Kidney (tissue), 14 donors: ENCODE results near the gene WSCD2. TPM values are rescaled to one million over a fixed set of nuclear protein-coding genes. Genes with fewer than 3 reads are reported as not detected.

ENCODE experiments used
- DNase-seq, 5 donors: peaks; one replicate each; pipeline ENCODE4 v3.0.0-alpha.2; 2013 to 2020
- FAIRE-seq: peaks from 2 replicates; lab custom pipeline; 2012; peaks lifted over from hg19 to GRCh38; lab: Jason Lieb, UNC
- H3K27ac ChIP-seq, 2 donors: one replicate each; pipeline ENCODE4 v1.7.0; 2013; ENCODE audit warnings: low read depth in 2 of 2, low read length in 2 of 2, inconsistent platforms in 1 of 2
- H3K27me3 ChIP-seq: one replicate; pipeline ENCODE4 v1.7.1; 2013; ENCODE audit warnings: low read length, inconsistent platforms; ENCODE audit not compliant: control insufficient read depth, insufficient read depth
- H3K36me3 ChIP-seq, 3 donors: one replicate each; pipeline versions ENCODE4 v1.7.0 to v1.7.1; 2013; ENCODE audit warnings: low read length in 3 of 3, control low read depth in 1 of 3, inconsistent platforms in 1 of 3; ENCODE audit not compliant: insufficient read depth in 3 of 3, control insufficient read depth in 2 of 3
- H3K4me1 ChIP-seq, 3 donors: one replicate each; pipeline versions ENCODE4 v1.7.0 to v1.7.1; 2013; ENCODE audit warnings: low read length in 3 of 3, inconsistent platforms in 1 of 3, low read depth in 1 of 3; ENCODE audit not compliant: control insufficient read depth in 2 of 3, insufficient read depth in 2 of 3
- H3K4me3 ChIP-seq, 3 donors: one replicate each; pipeline versions ENCODE4 v1.7.0 to v1.8.1; 2013; ENCODE audit warnings: low read length in 3 of 3, control low read depth in 1 of 3, inconsistent platforms in 1 of 3
- H3K9ac ChIP-seq, 3 donors: one replicate each; pipeline versions ENCODE4 v1.7.0 to v1.7.1; 2013; ENCODE audit warnings: low read length in 3 of 3, control low read depth in 1 of 3, inconsistent platforms in 1 of 3
- H3K9me3 ChIP-seq, 3 donors: one replicate each; pipeline versions ENCODE4 v1.7.0 to v1.7.1; 2013; ENCODE audit warnings: low read length in 3 of 3, control low read depth in 1 of 3, inconsistent platforms in 1 of 3; ENCODE audit not compliant: control insufficient read depth in 2 of 3, insufficient read depth in 1 of 3
- CTCF ChIP-seq: IDR thresholded peaks from 3 replicates; pipeline ENCODE4 v1.5.1; 2012; ENCODE audit warnings: mild to moderate bottlenecking, moderate library complexity, borderline replicate concordance; ENCODE audit not compliant: insufficient read depth; ENCODE audit errors: extremely low read depth
- intact Hi-C: fragments of 100-400 bp; cut with DNase I; formaldehyde crosslinking; loops from one replicate; pipeline ENCODE4 v1.11.1; 2022
- polyA plus RNA-seq: library from polyadenylated mRNA; stranded (reverse); fragments of 350-450 nt; fragmentation: Illumina TruSeq; extraction: RNeasy Lipid Tissue Mini Kit (QIAGEN cat#74804); gene quantifications from one replicate; pipeline ENCODE4 v1.2.3, GENCODE V29; 2014; ENCODE audit warnings: low read depth, low replicate concordance; ENCODE audit not compliant: insufficient read depth
- total RNA-seq: library from RNA; stranded (reverse); fragmentation: NEBNext Ultra II Directional; extraction: Animal tissue kit (Norgen Biotek cat#: 25700); gene quantifications from one replicate; pipeline ENCODE4 v1.2.1, GENCODE V29; 2021
- donor health status: control.
- donor health status: control.
- donor health status: control.
- donor health status: control.
- donor health status: control.
- donor health status: DM: yes; HTN: yes; CAD: no.
- donor health status: Normal renal cell carcinoma (clear cell type).

WSCD2 gene
- total and polyA plus RNA-seq, 2 donors from 2014 or later: 1.6 to 2.0 TPM

GRCh38 chr12:108119126-108119973 lies 9.7 kb upstream of the WSCD2 start:
- Histone ChIP-seq H3K36me3 (no peaks in the 10 kb centered on the region), H3K4me1 (peaks cover 0 to 6% (median 2%) of the 10 kb centered on the region in 3 donors), H3K4me3 (no peak overlapping the region), H3K27me3 (no peaks in the 10 kb centered on the region), H3K9ac (no peak overlapping the region), H3K9me3 (peaks cover 0 to 4% (median 0%) of the 10 kb centered on the region in 3 donors), H3K27ac (no peak overlapping the region)
- DNase-seq (peak in 1 of 5 donors; percentile 50), FAIRE-seq (no peak)
- intact Hi-C loops: no loop called here
- no peak for TF ChIP-seq CTCF

GRCh38 chr12:108119974-108120862 lies 8.9 kb upstream of the WSCD2 start:
- peaks cover 0 to 6% (median 2%) of the 10 kb centered on the region in 3 donors for H3K4me1 ChIP-seq
- H3K9ac ChIP-seq: no peak overlapping the region
- DNase-seq: no peak
- no peak for TF ChIP-seq CTCF
- no peaks in the 10 kb centered on the region for H3K36me3 ChIP-seq
- H3K27me3 ChIP-seq: no peaks in the 10 kb centered on the region
- peaks cover 0 to 4% (median 0%) of the 10 kb centered on the region in 3 donors for H3K9me3 ChIP-seq
- FAIRE-seq: no peak
- H3K27ac ChIP-seq: no peak overlapping the region
- intact Hi-C loops: no loop called here
- no peak overlapping the region for H3K4me3 ChIP-seq

GRCh38 chr12:108120863-108121165 lies 8.3 kb upstream of the WSCD2 start:
- no peak for TF ChIP-seq CTCF

More at GRCh38 chr12:108120863-108121165, 8.3 kb upstream of the WSCD2 start:
- Histone ChIP-seq H3K9me3 (peaks cover 0 to 4% (median 0%) of the 10 kb centered on the region in 3 donors), H3K27me3 (no peaks in the 10 kb centered on the region), H3K9ac (no peak overlapping the region), H3K4me3 (no peak overlapping the region), H3K36me3 (no peaks in the 10 kb centered on the region), H3K27ac (no peak overlapping the region), H3K4me1 (peaks cover 0 to 6% (median 2%) of the 10 kb centered on the region in 3 donors)
- DNase-seq: no peak
- no peak for FAIRE-seq
- intact Hi-C loops: no loop called here
